Keratinocyte (primary cell): ENCODE results near the gene REV1.

Experiments
- CTCF ChIP-seq, 3 experiments: IDR thresholded peaks in 1 of 3; conservative IDR thresholded peaks in 1 of 3; optimal IDR thresholded peaks in 1 of 3; 2 replicates in 2 of 3; 3 replicates in 1 of 3; pipeline versions ENCODE3 to v1.5.1; 2011; ENCODE audit warnings: low read length in 3 of 3, mild to moderate bottlenecking in 3 of 3, moderate library complexity in 2 of 3, control low read depth in 1 of 3, inconsistent platforms in 1 of 3; ENCODE audit not compliant: insufficient read depth in 2 of 3; ENCODE audit errors: extremely low read depth in 1 of 3
- EZH2 ChIP-seq: IDR thresholded peaks from one replicate; pipeline ENCODE4 v1.6.1; 2012; ENCODE audit warnings: inconsistent platforms, mild to moderate bottlenecking, low read length, moderate library complexity

DNA sequence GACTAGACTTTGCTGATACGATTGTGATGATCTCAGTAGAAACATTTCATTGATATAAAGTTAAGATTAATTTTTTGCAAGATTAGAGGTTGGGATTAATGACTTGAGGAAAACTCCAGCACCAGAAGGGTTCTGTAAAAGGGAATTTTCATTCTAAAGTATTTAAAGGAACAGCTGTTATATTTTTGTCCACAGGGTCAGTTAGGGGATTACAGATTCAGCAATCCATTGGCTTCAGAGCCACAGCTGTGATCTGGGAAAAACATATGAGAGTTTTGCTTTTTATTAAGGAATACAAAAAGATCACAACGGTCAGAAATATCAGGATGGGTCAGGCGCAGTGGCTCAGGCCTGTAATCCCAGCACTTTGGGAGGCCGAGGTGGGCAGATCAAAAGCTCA is 19.6 kb upstream of the REV1 start:
- no peak for TF ChIP-seq EZH2
- TF ChIP-seq CTCF (optimal IDR thresholded peaks at IDR 0.05 in 1 of 3, IDR thresholded peaks at IDR 0.05 in 1 of 3, conservative IDR thresholded peaks at IDR 0.05 in 1 of 3; ENCODE audit: extremely low read depth in 1 of 3, insufficient read depth in 2 of 3, low read length in 3 of 3), result no peak
